Measurements from ENCODE around the gene MYBPHL.

MYBPHL gene

DNA sequence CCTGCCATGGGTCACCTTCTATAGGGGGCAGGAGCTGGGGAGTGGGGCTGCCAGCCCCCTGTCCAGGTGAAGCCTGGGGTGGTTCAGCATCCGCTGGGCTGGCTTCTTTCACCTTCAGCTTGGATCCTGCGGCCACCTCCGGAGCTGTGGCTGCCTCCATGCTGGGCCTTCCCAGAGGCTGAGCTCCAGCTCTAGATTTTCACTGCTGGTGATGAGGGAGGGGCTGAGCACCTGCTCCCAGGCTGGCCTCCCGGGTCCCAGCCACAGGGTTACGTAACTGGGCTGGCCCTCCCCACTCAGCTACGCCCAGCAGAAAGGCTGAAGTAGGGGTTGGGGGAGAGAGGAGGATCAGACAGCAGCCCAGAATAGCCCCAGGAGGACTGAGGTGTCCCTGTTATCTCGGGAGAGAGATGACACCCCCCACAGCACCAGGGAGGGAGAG lies at the start of gene MYBPHL:
MYBPHL (minus strand) TSS at position 180 of the 442 bp plus-strand sequence; CDS start at position 160, 20 bp downstream.
- DNase-seq (ENCODE audit: low spot score), result no peak

- DNase-seq (ENCODE audit: low spot score), result no peak
Observed at GRCh38 chr1:109356505-109356904, 49.7 kb upstream of the MYBPHL start.

GRCh38 chr1:109354929-109355328 lies 48.1 kb upstream of the MYBPHL start:
- DNase-seq (ENCODE audit: low spot score), result no peak

- DNase-seq (ENCODE audit: low spot score), result no peak
Observed at GRCh38 chr1:109351457-109351856, 44.6 kb upstream of the MYBPHL start.

DNA sequence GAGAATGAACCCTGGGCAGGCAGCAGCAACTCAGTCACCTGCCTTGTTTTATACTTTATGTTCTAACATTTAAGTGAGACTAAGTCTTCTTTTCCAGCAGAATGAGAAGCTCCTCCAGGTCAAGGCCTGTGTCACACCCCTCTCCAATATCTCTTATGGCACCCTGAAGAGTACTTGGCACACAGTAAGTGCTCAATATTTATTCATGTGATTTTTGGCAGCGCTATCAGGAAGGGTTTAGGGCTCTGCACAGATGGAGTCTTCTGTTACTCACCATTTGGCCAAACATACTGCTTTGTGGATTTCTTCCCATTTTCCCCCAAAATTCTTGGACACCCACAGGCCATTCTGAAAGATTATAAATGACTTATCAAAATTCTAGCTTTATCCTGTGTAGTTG lies 43.8 kb upstream of the MYBPHL start:
- no peak for DNase-seq (ENCODE audit: low spot score)

DNA sequence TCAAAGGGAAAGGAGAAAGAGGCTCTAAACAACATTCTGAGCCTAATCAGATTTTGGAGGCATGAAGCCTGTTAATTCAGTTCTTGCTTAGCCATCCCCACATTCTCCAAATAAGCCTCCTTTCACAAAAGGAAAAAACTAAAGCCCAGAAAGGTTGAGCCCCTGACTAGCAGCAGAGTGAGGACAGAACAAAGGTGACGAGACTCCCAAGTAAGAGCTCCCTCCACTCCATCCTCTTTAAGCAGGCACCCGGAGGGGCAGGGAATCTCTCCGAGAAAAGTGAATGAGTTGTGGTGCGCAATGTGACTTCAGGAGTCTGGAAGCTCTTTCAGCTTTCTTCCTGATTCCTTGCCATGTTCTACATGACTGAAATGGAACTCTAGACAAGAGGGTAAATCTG lies 43.4 kb upstream of the MYBPHL start:
- no peak for DNase-seq (ENCODE audit: low spot score)

- DNase-seq (ENCODE audit: low spot score), result no peak
Observed at GRCh38 chr1:109347511-109347910, 40.7 kb upstream of the MYBPHL start.

GRCh38 chr1:109341944-109342930 lies 35.4 kb upstream of the MYBPHL start:
- DNase-seq (ENCODE audit: low spot score), result no peak

DNA sequence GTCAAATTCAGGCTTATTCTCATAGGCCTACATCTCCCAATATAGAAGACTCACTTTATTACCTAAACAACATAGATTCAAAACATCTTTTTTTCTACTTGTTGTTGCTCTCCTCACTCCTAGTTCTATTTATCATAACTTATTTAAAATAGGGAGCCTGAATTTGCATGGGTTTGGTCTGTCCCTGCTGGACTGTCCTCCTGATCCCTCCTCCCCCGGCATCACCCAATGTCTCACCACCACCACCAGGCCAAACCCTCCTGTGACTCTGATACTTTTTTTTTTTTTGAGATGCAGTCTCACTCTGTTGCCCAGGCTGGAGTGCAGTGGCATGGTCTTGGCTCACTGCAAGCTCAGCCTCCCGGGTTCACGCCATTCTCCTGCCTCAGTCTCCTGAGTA lies 31.8 kb upstream of the MYBPHL start:
- no peak for DNase-seq (ENCODE audit: low spot score)

DNA sequence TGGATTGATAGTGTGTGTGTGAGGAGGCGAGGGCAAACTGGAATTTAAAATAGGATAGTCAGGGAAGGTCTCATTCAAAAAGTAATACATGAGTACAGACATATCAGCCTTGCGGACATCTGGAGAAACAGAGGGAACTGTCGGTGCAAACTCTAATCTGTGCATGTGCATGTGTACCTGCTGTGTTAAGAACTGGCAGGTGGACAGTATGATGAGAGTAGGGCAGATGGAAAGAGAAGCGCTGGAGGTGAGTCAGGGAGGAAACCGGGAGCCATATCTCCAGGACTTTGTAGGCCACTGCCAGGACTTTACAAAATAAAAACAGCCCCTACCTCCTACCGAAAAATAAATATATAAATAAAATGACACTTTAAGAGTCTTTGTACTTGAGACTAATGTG lies 31.3 kb upstream of the MYBPHL start:
- no peak for DNase-seq (ENCODE audit: low spot score)

GRCh38 chr1:109335091-109335490 lies 28.3 kb upstream of the MYBPHL start:
- no peak for DNase-seq (ENCODE audit: low spot score)

DNA sequence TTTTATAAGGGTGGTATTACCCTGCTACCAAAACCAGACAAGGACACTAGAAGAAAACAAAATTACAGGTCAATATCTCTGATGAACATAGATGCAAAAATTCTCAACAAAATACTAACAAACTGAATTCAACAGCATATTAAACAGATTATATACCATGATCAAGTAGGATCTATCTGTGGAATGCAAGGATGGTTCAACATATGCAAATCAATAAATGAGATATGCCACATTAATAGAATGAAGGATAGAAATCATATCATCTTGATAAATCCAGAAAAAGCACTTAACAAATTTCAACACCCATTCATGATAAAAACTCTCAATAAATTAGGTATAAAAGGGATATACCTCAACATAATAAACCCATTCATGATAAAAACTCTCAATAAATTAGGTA lies 24.3 kb upstream of the MYBPHL start:
- no peak for DNase-seq (ENCODE audit: low spot score)

DNA sequence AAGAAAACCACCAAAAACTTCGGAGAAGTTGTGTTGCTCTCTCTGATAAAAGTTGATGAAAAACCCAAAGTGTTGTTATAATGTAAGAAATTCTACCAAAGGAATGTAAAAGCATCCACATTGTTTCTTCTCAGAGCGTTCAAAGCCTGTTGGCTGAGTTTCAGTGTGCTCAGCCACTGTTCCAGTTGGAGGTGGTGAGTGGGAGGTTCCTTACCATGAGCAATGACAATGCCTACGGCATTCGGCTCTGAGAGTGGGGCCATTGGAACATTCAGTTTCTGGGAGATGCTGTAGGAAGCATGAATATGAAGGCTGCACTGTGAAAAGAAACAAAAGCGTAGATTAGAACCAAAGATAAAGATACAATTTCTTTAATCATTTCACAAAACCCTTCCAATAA lies 20.5 kb upstream of the MYBPHL start:
- DNase-seq (ENCODE audit: low spot score), result no peak

GRCh38 chr1:109322974-109323373 lies 16.2 kb upstream of the MYBPHL start:
- DNase-seq (ENCODE audit: low spot score), result no peak

- DNase-seq (ENCODE audit: low spot score), result no peak
Observed at GRCh38 chr1:109319114-109319513, 12.3 kb upstream of the MYBPHL start.

- no peak for DNase-seq (ENCODE audit: low spot score)
Observed at GRCh38 chr1:109316506-109316905, 9.7 kb upstream of the MYBPHL start.

DNA sequence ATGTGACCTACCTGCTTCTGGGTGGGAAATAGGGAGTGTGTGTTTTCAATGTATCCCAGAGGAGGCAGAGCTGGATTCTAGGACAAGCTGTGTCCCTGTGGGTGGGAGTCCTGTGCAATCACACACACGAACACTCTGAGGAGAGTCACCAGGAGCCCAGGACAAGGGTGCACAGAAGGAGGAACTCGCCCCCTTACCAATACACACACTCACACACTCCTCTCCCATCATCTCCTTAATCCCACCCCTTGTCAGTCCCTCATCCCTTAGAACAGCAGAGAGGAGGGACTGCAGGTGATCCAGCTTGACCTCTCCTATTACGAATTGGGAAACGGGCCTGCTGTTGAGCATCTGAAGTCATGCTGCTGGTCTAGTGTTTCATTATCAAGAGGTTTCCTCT lies 8.5 kb upstream of the MYBPHL start:
- no peak for DNase-seq (ENCODE audit: low spot score)

DNA sequence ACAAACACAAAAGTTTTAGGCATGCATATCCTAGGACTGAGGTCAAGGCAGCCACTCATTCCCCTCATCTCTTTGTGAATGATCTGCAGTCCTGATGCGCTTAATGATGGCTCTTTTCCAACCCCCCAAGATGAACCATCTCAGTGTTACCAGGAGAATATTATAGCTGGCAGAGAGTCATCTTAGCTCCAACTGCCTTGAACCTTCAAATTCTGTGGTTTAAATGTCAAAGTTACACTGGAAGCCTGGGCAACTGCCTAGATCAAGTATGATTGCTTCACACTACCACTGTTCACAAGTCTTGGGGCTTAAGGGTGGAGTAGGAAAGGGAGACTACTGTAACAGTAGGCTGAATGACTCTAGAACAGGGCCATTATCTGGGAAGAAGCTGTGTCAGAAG lies 8.0 kb upstream of the MYBPHL start:
- no peak for DNase-seq (ENCODE audit: low spot score)

GRCh38 chr1:109312978-109313775 lies 6.4 kb upstream of the MYBPHL start:
- no peak for DNase-seq (ENCODE audit: low spot score)

GRCh38 chr1:109312246-109312645 lies 5.4 kb upstream of the MYBPHL start:
- no peak for DNase-seq (ENCODE audit: low spot score)

GRCh38 chr1:109309347-109309746 lies 2.5 kb upstream of the MYBPHL start:
- DNase-seq (ENCODE audit: low spot score), result no peak

DNA sequence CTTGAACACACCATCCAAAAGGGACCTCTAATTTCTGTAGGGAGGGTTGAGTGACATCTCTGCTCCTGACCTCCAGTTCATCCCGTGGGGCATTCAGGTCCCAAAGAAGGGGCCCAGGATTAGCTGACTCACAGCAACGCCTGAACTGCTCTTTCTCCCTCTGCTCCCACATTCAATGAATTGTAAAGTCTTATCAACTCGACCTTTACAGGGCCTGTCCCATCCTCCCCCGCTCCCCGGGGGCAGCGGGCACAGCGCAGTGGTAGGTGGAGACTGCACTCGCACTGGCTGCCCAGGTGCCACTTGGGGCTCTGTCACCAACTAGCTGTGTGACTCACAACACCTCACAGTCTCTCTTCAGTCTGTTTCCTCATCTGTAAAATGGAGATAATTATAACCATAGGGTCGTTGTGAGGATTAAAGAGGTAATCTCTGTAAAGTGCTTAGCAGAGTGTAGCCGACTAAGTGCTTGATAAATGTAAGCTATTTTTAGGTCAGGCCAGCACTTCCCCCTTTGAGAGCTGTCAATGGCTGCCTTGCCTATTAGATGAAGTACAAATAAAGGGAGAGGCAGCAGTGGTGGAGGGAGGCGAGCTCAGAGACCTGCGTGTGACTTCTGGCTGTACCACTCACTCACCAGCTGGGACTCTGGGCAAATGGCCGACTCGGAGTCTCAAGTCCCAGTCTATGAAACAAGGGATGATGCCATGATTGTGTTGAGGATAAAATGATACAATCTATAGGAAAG lies 637 bp upstream of the MYBPHL start:
- no peak for DNase-seq (ENCODE audit: low spot score)

Data from kidney tubule cell (primary cell).